CD4-positive, alpha-beta T cell treated with Interleukin-15 for 4 hours (primary cell): ENCODE results near the gene SLC1A4.

ENCODE experiments used
- DNase-seq: peaks from one replicate; pipeline ENCODE4 v3.0.0-alpha.2; 2020; ENCODE audit warnings: low spot score

The SLC1A4 gene

GRCh38 chr2:65054749-65055421 lies 65.7 kb downstream of the SLC1A4 start:
- DNase-seq, result no peak

GRCh38 chr2:65055422-65056214 lies 66.4 kb downstream of the SLC1A4 start:
- no peak for DNase-seq

- DNase-seq, result peak; percentile 96
These were observed 67.2 kb downstream of the SLC1A4 start, which contains the start of gene CEP68 for GRCh38 chr2:65056215-65057053. TSS of gene CEP68 (plus strand) at chr2:65056416. CDS start at chr2:65069445, 13,029 bp downstream.

- DNase-seq, result no peak
These were observed 67.8 kb downstream of the SLC1A4 start for GRCh38 chr2:65057054-65057375.

- peak; percentile 86 for DNase-seq
These were observed 68.3 kb downstream of the SLC1A4 start for GRCh38 chr2:65057391-65058052.

GRCh38 chr2:65059071-65059470 lies 69.9 kb downstream of the SLC1A4 start:
- DNase-seq, result no peak

GRCh38 chr2:65061146-65061909 lies 72.1 kb downstream of the SLC1A4 start:
- DNase-seq, result no peak

- DNase-seq, result no peak
These were observed 72.7 kb downstream of the SLC1A4 start for GRCh38 chr2:65061910-65062339.

GRCh38 chr2:65062843-65063825 lies 73.9 kb downstream of the SLC1A4 start:
- DNase-seq, result no peak

GRCh38 chr2:65064728-65065552 lies 75.7 kb downstream of the SLC1A4 start:
- peak; percentile 60 for DNase-seq

GRCh38 chr2:65067806-65068553 lies 78.8 kb downstream of the SLC1A4 start:
- DNase-seq, result no peak

- DNase-seq, result no peak
These were observed 80.2 kb downstream of the SLC1A4 start for GRCh38 chr2:65069439-65069824.

GRCh38 chr2:65070172-65070830 lies 81.1 kb downstream of the SLC1A4 start:
- DNase-seq, result no peak

GRCh38 chr2:65070856-65071255 lies 81.7 kb downstream of the SLC1A4 start:
- no peak for DNase-seq

- no peak for DNase-seq
These were observed 82.4 kb downstream of the SLC1A4 start for GRCh38 chr2:65071499-65072180.

- no peak for DNase-seq
These were observed 83.2 kb downstream of the SLC1A4 start for GRCh38 chr2:65072181-65072970.
